Neural progenitor cell (in vitro differentiated cells): ENCODE measurements around the gene AKT1. TPM values are rescaled to one million over a fixed set of nuclear protein-coding genes. Genes with fewer than 3 reads are reported as not detected.

Experiments used
- DNase-seq: peaks from one replicate; pipeline ENCODE4 v3.0.0-alpha.2; 2016; ENCODE audit warnings: low spot score
- H2AFZ ChIP-seq: fragments of 200-600 bp; sonication (generic); replicated peaks from 2 replicates; pipeline ENCODE4 v1.6.1; 2016; ENCODE audit warnings: antibody characterized with exemption
- H3F3A ChIP-seq: fragments of 200-600 bp; sonication (generic); 2 replicates; pipeline ENCODE4 v1.6.1; 2016; ENCODE audit warnings: antibody characterized with exemption, low read depth
- H3K27ac ChIP-seq: fragments of 200-600 bp; sonication (generic); 2 replicates; pipeline ENCODE4 v1.5.1; 2016; ENCODE audit warnings: mild to moderate bottlenecking
- H3K27me3 ChIP-seq: fragments of 200-600 bp; sonication (generic); 2 replicates; pipeline ENCODE4 v1.6.1; 2016; ENCODE audit warnings: mild to moderate bottlenecking, moderate library complexity
- H3K36me3 ChIP-seq: fragments of 200-600 bp; sonication (generic); 2 replicates; pipeline ENCODE4 v1.5.1; 2016
- H3K4me1 ChIP-seq: fragments of 200-600 bp; sonication (generic); 2 replicates; pipeline ENCODE4 v1.6.1; 2016; ENCODE audit warnings: mixed run types
- H3K4me2 ChIP-seq: fragments of 200-600 bp; sonication (generic); 2 replicates; pipeline ENCODE4 v1.6.1; 2016
- H3K4me3 ChIP-seq: fragments of 200-600 bp; sonication (generic); 2 replicates; pipeline ENCODE4 v1.5.1; 2016
- H3K79me2 ChIP-seq: fragments of 200-600 bp; sonication (generic); 2 replicates; pipeline ENCODE4 v1.6.1; 2016; ENCODE audit warnings: low read depth
- H3K9ac ChIP-seq: fragments of 200-600 bp; sonication (generic); 2 replicates; pipeline ENCODE4 v1.6.1; 2016
- H3K9me3 ChIP-seq: fragments of 200-600 bp; sonication (generic); 2 replicates; pipeline ENCODE4 v1.5.1; 2016; ENCODE audit warnings: low read depth
- H4K20me1 ChIP-seq: fragments of 200-600 bp; sonication (generic); 2 replicates; pipeline ENCODE4 v1.6.1; 2016; ENCODE audit warnings: low read depth
- H3K27ac Mint-ChIP-seq: 3 replicates; pipeline ENCODE4 v1.8.0; 2021; ENCODE audit warnings: mixed read lengths
- H3K27me3 Mint-ChIP-seq: 2 replicates; pipeline ENCODE4 v1.8.0; 2022; ENCODE audit warnings: low read depth, mild to moderate bottlenecking, inconsistent platforms, moderate library complexity, mixed read lengths; ENCODE audit not compliant: insufficient read depth
- H3K36me3 Mint-ChIP-seq: 3 replicates; pipeline ENCODE4 v1.8.0; 2021; ENCODE audit warnings: mixed read lengths
- H3K4me1 Mint-ChIP-seq: 3 replicates; pipeline ENCODE4 v1.8.0; 2021; ENCODE audit warnings: mixed read lengths
- H3K4me3 Mint-ChIP-seq: 3 replicates; pipeline ENCODE4 v1.8.0; 2021; ENCODE audit warnings: mild to moderate bottlenecking, moderate library complexity, mixed read lengths
- H3K9me3 Mint-ChIP-seq: 3 replicates; pipeline ENCODE4 v1.8.0; 2020; ENCODE audit warnings: mixed read lengths
- EZH2 ChIP-seq: fragments of 200-600 bp; sonication (generic); IDR thresholded peaks from 2 replicates; pipeline ENCODE4 v1.6.1; 2017; ENCODE audit warnings: antibody characterized with exemption, mild to moderate bottlenecking, moderate library complexity
- EZH2phosphoT487 ChIP-seq: fragments of 200-600 bp; sonication (generic); IDR thresholded peaks from 2 replicates; pipeline ENCODE4 v1.6.1; 2017; ENCODE audit warnings: antibody characterized with exemption
- total RNA-seq: library from RNA; depleted of rRNA; stranded (reverse); fragments of >200 nt; gene quantifications from 2 replicates; pipeline ENCODE4 v1.2.3, GENCODE V29; 2015; ENCODE audit warnings: low replicate concordance
- TF ChIP-seq, protein P1 (sequence below): fragments of 200-600 bp; sonication (generic); IDR thresholded peaks from 2 replicates; pipeline ENCODE4 v1.5.1; 2017; ENCODE audit warnings: antibody characterized with exemption, mild to moderate bottlenecking

AKT1 gene
- total RNA-seq, 1 donor from 2014 or later = 67.2 TPM

DNA sequence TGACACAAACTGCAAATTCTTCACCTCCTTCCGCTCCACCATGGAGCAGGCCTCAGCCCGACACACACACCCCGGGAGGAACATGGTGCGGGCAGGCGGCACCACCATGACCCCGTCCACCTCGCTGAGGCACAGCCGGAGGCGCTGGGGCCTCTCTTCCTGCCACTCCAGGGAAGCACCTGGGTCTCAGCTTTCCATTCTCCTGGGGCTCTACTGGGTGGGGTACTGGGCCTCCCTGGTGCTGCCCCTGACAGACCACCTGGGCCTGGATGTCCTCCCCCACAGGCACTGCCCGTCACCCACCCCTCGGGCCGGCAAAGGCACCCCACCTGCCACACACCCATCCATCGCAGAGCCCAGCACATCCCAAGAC, 9.9 kb downstream of the AKT1 start:
- Histone ChIP-seq H4K20me1 (peaks cover 61% of the 10 kb centered on the region), H3F3A (no peaks in the 10 kb centered on the region), H3K36me3 (no peaks in the 10 kb centered on the region), H3K27ac (no peak overlapping the region), H3K4me3 (no peak overlapping the region), H3K27me3 (no peaks in the 10 kb centered on the region), H3K79me2 (no peaks in the 10 kb centered on the region), H3K9ac (no peak overlapping the region), H3K4me1 (no peaks in the 10 kb centered on the region), H3K9me3 (no peaks in the 10 kb centered on the region), H3K4me2 (no peak overlapping the region), H2AFZ (no peak overlapping the region)
- TF ChIP-seq, protein P1, sequence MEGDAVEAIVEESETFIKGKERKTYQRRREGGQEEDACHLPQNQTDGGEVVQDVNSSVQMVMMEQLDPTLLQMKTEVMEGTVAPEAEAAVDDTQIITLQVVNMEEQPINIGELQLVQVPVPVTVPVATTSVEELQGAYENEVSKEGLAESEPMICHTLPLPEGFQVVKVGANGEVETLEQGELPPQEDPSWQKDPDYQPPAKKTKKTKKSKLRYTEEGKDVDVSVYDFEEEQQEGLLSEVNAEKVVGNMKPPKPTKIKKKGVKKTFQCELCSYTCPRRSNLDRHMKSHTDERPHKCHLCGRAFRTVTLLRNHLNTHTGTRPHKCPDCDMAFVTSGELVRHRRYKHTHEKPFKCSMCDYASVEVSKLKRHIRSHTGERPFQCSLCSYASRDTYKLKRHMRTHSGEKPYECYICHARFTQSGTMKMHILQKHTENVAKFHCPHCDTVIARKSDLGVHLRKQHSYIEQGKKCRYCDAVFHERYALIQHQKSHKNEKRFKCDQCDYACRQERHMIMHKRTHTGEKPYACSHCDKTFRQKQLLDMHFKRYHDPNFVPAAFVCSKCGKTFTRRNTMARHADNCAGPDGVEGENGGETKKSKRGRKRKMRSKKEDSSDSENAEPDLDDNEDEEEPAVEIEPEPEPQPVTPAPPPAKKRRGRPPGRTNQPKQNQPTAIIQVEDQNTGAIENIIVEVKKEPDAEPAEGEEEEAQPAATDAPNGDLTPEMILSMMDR = no peak
- TF ChIP-seq EZH2phosphoT487 (no peak), EZH2 (no peak)
- Mint-ChIP-seq H3K27me3 (no peaks in the 10 kb centered on the region), H3K36me3 (peaks cover 2% of the 10 kb centered on the region), H3K27ac (no peak overlapping the region), H3K9me3 (no peaks in the 10 kb centered on the region), H3K4me3 (no peak overlapping the region), H3K4me1 (no peaks in the 10 kb centered on the region)
- no peak for DNase-seq

DNA sequence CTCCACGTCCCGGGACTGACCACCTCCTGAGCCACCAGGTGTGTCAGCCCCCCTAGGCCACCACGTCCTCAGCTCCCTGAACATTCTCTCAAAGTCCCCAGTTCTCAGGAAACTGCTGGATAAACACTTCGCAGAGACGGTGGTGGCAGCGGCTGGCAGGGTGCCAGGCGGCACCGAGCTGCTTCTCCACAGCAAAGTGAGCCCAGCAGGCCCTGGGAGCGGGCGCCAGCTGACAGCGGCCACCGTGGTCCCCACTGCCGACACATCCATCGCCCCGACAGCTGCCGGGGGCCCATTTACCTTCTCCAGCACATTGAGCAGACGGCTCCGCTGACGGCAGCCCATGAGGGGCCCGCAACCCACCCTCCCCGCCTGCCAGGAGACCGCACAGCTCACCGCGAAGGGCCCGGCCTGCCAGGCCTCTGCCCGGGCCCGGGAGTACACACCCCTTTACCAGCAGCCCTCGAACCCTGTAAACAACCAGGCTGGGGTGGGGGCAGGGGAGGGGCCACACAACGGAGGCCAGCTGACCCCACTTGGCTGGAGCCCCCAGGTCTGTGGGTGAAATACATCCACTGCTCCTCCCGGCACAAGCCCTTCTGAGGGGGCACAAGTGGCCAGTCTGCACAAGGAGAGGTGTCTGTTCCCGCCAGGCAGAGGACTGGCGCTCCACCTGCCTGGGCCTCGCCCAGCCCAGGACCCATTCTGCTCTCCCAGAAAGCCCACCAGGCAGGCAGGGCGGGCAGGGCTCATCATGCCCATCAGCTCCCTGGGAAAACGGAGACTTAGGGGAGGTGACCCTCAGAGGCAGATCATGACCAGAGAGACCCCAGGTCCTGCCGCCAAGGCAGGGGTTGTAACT, 10.5 kb downstream of the AKT1 start:
- no peak overlapping the region for H2AFZ ChIP-seq
- TF ChIP-seq EZH2 (no peak), EZH2phosphoT487 (no peak)
- TF ChIP-seq, protein P1 = no peak
- no peaks in the 10 kb centered on the region for H3K4me1 ChIP-seq
- H3K4me3 ChIP-seq = no peak overlapping the region
- no peaks in the 10 kb centered on the region for H3K36me3 ChIP-seq
- Mint-ChIP-seq H3K9me3 (no peaks in the 10 kb centered on the region), H3K27me3 (no peaks in the 10 kb centered on the region), H3K4me1 (no peaks in the 10 kb centered on the region), H3K4me3 (no peak overlapping the region), H3K36me3 (peaks cover 2% of the 10 kb centered on the region), H3K27ac (no peak overlapping the region)
- no peak overlapping the region for H3K4me2 ChIP-seq
- peaks cover 55% of the 10 kb centered on the region for H4K20me1 ChIP-seq
- H3F3A ChIP-seq = no peaks in the 10 kb centered on the region
- no peaks in the 10 kb centered on the region for H3K9me3 ChIP-seq
- no peaks in the 10 kb centered on the region for H3K27me3 ChIP-seq
- DNase-seq = no peak
- no peak overlapping the region for H3K9ac ChIP-seq
- H3K79me2 ChIP-seq = no peaks in the 10 kb centered on the region
- H3K27ac ChIP-seq = no peak overlapping the region

DNA sequence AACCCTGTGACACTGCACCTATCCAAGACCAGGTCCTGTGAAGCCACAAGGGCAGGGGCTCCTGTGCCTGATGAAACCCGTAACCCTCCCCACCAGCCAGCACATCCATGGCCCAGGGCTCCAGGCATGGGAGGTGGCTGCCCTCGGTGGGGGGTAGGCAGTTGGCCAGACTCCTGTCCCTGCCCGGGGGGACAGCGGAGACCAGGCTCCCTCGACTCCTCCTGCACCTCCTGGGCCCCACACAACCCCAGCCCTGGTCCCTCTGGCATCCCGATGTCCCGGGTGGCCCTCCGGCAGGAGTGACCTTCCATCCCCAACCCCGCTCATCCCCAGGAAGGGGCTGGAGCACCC, 11.4 kb downstream of the AKT1 start:
- H3K4me2 ChIP-seq = no peak overlapping the region
- Mint-ChIP-seq H3K27me3 (no peaks in the 10 kb centered on the region), H3K36me3 (peaks cover 2% of the 10 kb centered on the region), H3K9me3 (no peaks in the 10 kb centered on the region), H3K4me1 (no peaks in the 10 kb centered on the region), H3K27ac (no peak overlapping the region), H3K4me3 (no peak overlapping the region)
- no peaks in the 10 kb centered on the region for H3K9me3 ChIP-seq
- H3K27me3 ChIP-seq = no peaks in the 10 kb centered on the region
- H3K36me3 ChIP-seq = no peaks in the 10 kb centered on the region
- TF ChIP-seq EZH2phosphoT487 (no peak), EZH2 (no peak)
- TF ChIP-seq, protein P1 = no peak
- H3F3A ChIP-seq = no peaks in the 10 kb centered on the region
- no peak overlapping the region for H3K9ac ChIP-seq
- H3K4me1 ChIP-seq = no peaks in the 10 kb centered on the region
- H3K79me2 ChIP-seq = no peaks in the 10 kb centered on the region
- no peak for DNase-seq
- no peak overlapping the region for H2AFZ ChIP-seq
- no peak overlapping the region for H3K27ac ChIP-seq
- peaks cover 48% of the 10 kb centered on the region for H4K20me1 ChIP-seq
- no peak overlapping the region for H3K4me3 ChIP-seq
